ENCODE data around the gene PARG. TPM values are rescaled to one million over a fixed set of nuclear protein-coding genes. Genes with fewer than 3 reads are reported as not detected.
"Not testable (repeated sequence)": the region's sequence is repeated elsewhere in the genome, so short reads cannot be mapped to it uniquely, and the experiment has no call there.

PARG gene
- total RNA-seq, 1 donor from 2014 or later, result 20.4 TPM

GRCh38 chr10:49837685-49838084 is 104.1 kb downstream of the PARG start:
- intact Hi-C loops (cut with DNase I), result no loop called here
- DNase-seq (ENCODE audit: missing footprints) (no peak), ATAC-seq (no peak)

GRCh38 chr10:49837051-49837478 is 104.8 kb downstream of the PARG start:
- intact Hi-C loops (cut with DNase I), result no loop called here
- DNase-seq (ENCODE audit: missing footprints), result no peak
- ATAC-seq, result no peak

DNA sequence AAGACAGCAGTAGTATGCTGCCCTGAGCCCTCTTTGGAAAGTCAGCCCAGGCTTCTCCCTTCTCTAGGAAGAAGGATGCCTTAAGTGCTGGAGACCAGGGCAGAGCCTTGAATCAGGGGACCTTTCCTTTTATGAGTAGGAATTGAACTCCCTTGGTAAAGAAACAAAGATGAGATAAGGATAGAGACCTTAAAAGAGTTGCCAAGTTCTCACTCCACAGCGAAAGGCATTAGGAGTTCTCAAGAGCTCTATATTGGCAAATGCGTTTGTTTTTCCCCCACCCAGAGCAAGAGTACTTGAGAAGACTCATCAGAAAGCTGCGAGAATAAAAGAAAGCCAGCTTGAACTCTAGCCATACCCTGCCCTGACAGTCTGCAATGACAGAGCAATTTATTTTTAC is 106.9 kb downstream of the PARG start:
- ATAC-seq (no peak), DNase-seq (ENCODE audit: missing footprints) (no peak)
- intact Hi-C loops (cut with DNase I), result no loop called here

GRCh38 chr10:49834201-49834600 is 107.6 kb downstream of the PARG start:
- intact Hi-C loops (cut with DNase I), result no loop called here
- DNase-seq (ENCODE audit: missing footprints) (no peak), ATAC-seq (no peak)

DNA sequence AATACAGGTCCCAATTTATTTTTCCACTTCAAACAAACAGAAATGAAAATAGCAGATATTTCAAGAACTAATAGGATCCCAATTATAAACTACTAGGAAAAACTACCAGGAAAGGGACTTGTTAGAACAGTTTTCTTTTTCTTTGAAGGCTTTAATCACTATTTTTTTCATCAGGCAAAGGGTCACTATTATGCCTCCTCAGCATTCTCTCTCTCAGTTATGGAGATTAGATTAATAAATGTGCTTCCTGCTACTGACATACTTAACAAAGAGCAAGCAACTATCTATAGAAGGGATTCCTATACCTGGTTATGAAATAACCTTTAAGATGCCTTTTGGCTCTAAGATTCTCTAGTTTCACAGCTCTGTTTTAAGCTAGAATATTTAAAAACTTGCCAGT is 108.7 kb downstream of the PARG start:
- no peak for DNase-seq (ENCODE audit: missing footprints)
- intact Hi-C loops (cut with DNase I), result no loop called here
- no peak for ATAC-seq

- intact Hi-C loops (cut with DNase I), result no loop called here
- no peak for ATAC-seq
- DNase-seq (ENCODE audit: missing footprints), result no peak
These were observed 110.3 kb downstream of the PARG start for GRCh38 chr10:49831352-49832035.

GRCh38 chr10:49830846-49831245 is 111.0 kb downstream of the PARG start:
- ATAC-seq (no peak), DNase-seq (ENCODE audit: missing footprints) (no peak)
- intact Hi-C loops (cut with DNase I), result no loop called here

- intact Hi-C loops (cut with DNase I), result no loop called here
- DNase-seq (ENCODE audit: missing footprints), result no peak
- ATAC-seq, result no peak
These were observed 111.8 kb downstream of the PARG start for GRCh38 chr10:49830016-49830415.

DNA sequence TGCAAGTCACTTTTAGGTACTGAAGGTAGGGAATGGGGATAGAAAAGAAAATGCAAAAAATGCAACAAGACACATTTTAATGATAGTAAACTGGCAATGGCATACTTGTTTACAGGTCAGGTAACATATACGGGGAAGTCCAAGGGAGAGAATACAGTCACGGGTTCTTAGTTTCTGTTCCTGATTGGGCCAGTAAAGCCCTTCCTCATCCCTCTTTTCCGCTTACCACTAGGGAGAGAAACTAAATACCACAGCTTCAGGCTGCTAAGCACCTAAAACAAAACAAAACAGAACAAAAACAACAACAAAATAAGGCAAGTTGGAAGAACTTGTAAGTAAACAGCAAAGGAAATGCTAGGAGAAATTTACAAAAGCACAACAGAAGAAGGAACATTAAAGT is 114.5 kb downstream of the PARG start:
- intact Hi-C loops (cut with DNase I), result no loop called here
- DNase-seq (ENCODE audit: missing footprints) (no peak), ATAC-seq (no peak)

DNA sequence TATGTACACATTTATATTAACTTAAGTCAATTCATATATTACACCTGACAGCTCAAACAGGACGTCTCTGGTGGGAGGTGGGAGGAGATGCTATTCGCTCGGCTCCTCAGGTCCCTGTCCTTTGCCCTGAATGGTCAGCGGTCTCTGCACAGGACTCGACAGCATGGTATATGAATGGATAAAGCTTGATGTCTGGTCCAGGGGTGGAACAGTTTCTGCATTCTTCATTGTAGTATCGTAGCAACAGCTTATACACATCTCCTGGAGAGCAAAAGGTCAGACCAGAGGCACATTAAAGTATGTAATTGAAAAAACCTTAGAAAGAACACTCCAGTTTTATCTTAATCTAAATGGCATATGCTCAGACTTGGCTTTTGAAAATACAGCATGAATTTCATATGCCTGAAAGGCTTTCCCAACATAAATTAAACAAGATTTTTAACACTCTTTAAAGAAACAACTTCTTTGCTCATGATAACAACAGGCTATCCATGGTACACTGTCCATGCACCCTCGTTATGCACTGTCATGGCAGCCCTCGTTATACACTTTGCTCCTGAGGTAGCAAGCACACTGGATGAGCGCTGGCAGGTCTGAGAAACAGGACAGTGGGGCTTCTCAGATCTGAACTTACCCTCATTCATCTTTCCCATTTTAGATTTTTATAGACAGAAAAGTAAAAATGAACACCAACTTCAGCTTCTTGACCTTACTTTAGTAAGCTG is 122.4 kb downstream of the PARG start:
- ATAC-seq (no peak), DNase-seq (ENCODE audit: missing footprints) (no peak)
- intact Hi-C loops (cut with DNase I), result no loop called here

DNA sequence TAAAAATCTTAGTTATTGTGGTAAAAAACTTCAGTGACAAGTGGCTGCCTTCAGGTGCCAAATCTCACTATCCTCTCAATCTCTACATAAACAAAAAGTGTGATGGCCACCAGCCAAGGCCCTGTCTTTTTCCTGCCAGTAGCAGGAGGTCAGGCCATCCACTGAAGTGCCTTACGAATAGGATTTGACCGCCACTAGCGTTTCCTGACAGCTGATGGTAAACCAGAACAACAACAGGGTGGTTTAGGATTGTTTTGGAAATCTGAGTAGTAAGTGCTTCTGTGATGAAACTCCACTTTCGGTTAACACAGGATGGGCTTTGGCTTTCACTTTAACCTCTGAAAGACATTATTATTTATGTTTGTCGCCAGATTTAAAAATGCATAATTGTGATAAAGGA is 124.0 kb downstream of the PARG start:
- intact Hi-C loops (cut with DNase I), result no loop called here
- DNase-seq (ENCODE audit: missing footprints) (no peak), ATAC-seq (no peak)

DNA sequence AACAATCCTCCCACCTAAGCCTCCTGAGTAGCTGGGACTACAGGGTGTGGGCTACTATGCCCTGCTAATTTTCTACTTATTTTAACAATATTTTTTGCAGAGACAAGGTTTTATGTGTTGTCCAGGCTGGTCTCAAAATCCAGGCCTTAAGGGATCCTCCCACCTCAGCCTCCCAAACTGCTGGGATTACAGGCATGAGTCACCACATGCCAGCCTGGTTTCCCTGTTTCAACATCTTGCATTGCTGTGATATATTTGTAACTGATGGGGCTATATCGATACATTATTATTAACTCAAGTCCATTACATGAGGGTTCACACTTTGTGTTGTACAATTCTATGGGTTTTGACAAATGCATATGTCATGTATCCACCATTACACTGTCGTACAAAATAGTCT is 137.8 kb downstream of the PARG start:
- no peak for ATAC-seq
- DNase-seq (ENCODE audit: missing footprints), result no peak
- intact Hi-C loops (cut with DNase I), result no loop called here

- DNase-seq (ENCODE audit: missing footprints) (no peak), ATAC-seq (no peak)
- intact Hi-C loops (cut with DNase I), result no loop called here
These were observed 143.6 kb downstream of the PARG start for GRCh38 chr10:49798275-49798674.

DNA sequence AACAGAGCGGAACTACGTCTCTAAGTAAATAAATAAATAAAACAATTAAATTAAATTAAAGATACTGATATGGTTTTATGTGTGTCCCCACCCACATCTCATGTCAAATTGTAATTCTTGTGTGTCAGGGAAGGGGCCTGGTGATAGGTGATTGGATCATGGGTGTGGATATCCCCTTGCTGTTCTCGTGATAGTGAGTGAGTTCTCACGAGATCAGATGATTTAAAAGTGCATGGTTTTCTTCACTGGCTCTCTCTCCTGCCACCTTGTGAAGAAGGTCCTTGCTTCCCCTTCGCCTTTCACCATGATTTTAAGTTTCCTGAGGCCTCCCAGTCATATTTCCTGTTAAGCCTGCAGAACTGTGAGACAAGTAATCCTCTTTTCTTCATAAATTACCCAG is 150.7 kb downstream of the PARG start:
- intact Hi-C loops (cut with DNase I), result no loop called here
- ATAC-seq, result no peak

GRCh38 chr10:49784681-49785080 is 157.1 kb downstream of the PARG start:
- intact Hi-C loops (cut with DNase I), result no loop called here
- ATAC-seq (no peak), DNase-seq (ENCODE audit: missing footprints) (no peak)

More for the DNA sequence above, 150.7 kb downstream of the PARG start:
- no peak for DNase-seq (ENCODE audit: missing footprints)

DNA sequence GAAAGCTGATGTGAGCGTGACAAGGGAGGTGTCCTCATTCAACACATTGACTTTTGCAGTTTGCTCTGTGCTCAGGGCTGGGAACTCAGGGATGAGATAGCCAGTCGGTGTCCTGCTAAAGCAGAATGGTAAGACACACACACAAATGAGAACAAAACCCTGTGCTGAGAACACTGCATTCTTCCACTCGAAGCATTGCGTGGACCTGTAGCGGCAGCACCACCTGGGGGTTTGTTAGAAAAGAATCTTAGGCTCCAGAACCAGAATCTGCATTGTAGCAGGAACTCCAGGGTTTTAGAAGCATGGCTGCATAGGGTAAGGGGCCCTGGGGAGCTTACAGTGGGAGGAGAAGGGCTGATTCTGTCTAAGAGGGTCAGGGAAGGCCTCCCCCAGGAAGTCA is 158.2 kb downstream of the PARG start:
- intact Hi-C loops (cut with DNase I), result no loop called here
- DNase-seq (ENCODE audit: missing footprints) (no peak), ATAC-seq (no peak)

DNA sequence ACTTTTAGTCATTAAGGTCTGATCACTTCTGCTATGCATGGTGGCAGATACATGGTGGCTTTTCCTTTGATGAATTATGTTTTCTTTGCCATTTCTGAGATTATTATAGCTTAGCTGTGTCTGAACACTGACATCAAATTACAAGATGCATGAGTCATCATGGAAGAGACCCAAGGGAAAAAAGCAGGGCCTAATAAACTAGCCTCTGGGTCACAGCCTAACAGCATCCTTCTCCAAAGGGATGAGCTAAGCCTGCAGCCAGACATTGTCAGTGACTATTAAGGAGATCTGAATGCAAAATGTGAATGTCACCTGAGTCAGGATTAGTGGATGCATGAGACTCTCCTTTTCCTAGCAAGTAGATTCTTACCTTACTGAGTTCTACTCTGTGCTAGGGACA is 160.6 kb downstream of the PARG start:
- DNase-seq (ENCODE audit: missing footprints) (no peak), ATAC-seq (no peak)
- intact Hi-C loops (cut with DNase I), result no loop called here

DNA sequence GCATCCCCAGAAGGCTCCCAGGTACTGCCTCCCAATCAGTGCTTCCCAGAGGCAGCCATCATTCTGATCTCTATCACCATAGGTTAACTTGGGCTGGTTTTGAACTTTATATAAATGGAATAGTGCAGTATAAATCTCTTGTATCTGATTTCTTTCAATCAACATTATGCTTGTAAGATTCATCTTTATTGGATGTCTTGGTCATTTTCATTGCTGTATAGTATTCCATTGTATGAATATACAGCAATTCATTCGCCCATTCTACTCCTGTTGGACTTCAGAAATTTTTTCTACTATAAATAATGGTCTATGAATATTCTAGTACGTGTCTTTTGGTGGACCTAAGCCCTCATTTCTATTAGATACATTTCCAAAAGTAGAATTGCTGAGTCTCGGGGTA is 163.6 kb downstream of the PARG start:
- intact Hi-C loops (cut with DNase I), result no loop called here
- no peak for DNase-seq (ENCODE audit: missing footprints)
- no peak for ATAC-seq

DNA sequence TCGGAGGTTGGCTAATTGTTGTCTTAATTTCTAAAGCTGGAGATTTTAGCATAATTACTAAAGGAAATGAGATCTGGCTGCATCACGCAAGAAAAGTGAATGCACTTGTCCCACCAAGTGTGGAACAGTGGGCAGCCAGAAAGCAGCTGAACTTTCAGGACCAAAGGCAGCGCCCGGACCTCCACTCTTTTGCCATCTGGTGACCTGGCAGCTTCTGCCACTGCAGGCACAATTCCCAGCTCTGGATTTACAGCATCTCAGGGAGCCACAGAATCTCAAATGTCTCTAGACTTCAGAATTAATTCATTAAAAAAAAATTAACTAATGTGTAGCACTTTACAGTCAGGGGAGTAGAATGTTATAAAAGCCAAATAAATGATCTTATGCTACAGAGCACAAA is 165.0 kb downstream of the PARG start:
- intact Hi-C loops (cut with DNase I), result no loop called here
- ATAC-seq (no peak), DNase-seq (ENCODE audit: missing footprints) (no peak)

DNA sequence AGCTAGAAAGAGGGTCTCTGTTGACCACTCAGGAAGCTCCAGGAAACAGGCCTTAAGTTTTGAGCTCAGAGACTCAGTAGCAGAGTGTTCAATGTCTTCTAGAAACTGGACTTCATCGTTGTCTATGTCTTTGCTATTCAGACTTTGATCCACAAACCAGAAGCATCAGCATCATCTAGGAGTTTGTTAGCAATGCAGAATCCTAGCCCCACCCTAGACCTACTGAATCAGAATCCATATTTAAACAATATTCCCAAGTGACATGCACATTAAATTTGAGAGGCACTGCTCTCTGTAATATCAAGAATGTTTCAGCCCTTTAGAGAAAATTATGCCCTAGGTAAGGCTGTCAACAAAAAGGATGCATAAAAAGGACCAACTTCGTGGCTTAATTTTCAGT is 166.8 kb downstream of the PARG start:
- intact Hi-C loops (cut with DNase I), result no loop called here
- no peak for ATAC-seq
- no peak for DNase-seq (ENCODE audit: missing footprints)

GRCh38 chr10:49772944-49773343 is 168.9 kb downstream of the PARG start:
- intact Hi-C loops (cut with DNase I); ATAC-seq; DNase-seq (ENCODE audit: missing footprints): not testable (repeated sequence)
